Neuronal stem cell (in vitro differentiated cells): ENCODE measurements around the gene MUC5B.

Source experiments
- DNase-seq: peaks from one replicate; pipeline ENCODE4 v3.0.0-alpha.2; 2013; ENCODE audit warnings: low spot score
- H2AFZ ChIP-seq: one replicate; pipeline ENCODE4 v1.6.1; 2013; ENCODE audit warnings: mild to moderate bottlenecking, low read length, inconsistent platforms
- H2AK5ac ChIP-seq: 2 replicates; pipeline ENCODE4 v1.6.1; 2013; ENCODE audit warnings: low read depth, mild to moderate bottlenecking, inconsistent platforms, low read length, moderate library complexity, mixed read lengths
- H2BK120ac ChIP-seq: 2 replicates; pipeline ENCODE4 v1.6.1; 2013; ENCODE audit warnings: low read depth, mild to moderate bottlenecking, inconsistent platforms, low read length, moderate library complexity, mixed read lengths
- H2BK12ac ChIP-seq: one replicate; pipeline ENCODE4 v1.6.1; 2013; ENCODE audit warnings: low read length, inconsistent platforms
- H2BK15ac ChIP-seq: 2 replicates; pipeline ENCODE4 v1.6.1; 2013; ENCODE audit warnings: mild to moderate bottlenecking, low read length, inconsistent platforms, mixed read lengths
- H2BK5ac ChIP-seq: one replicate; pipeline ENCODE4 v1.6.1; 2013; ENCODE audit warnings: inconsistent platforms, mild to moderate bottlenecking, low read length, moderate library complexity
- H3K14ac ChIP-seq: one replicate; pipeline ENCODE4 v1.6.1; 2013; ENCODE audit warnings: low read length, inconsistent platforms
- H3K18ac ChIP-seq: 2 replicates; pipeline ENCODE4 v1.6.1; 2013; ENCODE audit warnings: low read length, inconsistent platforms
- H3K23ac ChIP-seq: 2 replicates; pipeline ENCODE4 v1.6.1; 2013; ENCODE audit warnings: low read depth, mild to moderate bottlenecking, mixed read lengths, low read length, inconsistent platforms; ENCODE audit not compliant: poor library complexity
- H3K27ac ChIP-seq: replicated peaks from 3 replicates; pipeline ENCODE4 v1.5.1; 2013; ENCODE audit warnings: low read length, inconsistent platforms
- H3K27me3 ChIP-seq, 3 experiments: 2 replicates each; pipeline ENCODE4 v1.6.1; 2013; ENCODE audit warnings: low read length in 3 of 3, mild to moderate bottlenecking in 2 of 3, inconsistent platforms in 1 of 3, low read depth in 1 of 3, mixed read lengths in 1 of 3, moderate library complexity in 1 of 3; ENCODE audit not compliant: control insufficient read depth in 3 of 3, insufficient read depth in 3 of 3
- H3K36me3 ChIP-seq, 2 donors: replicated peaks in 1 of 2; 2 replicates each; pipeline ENCODE4 v1.6.1; 2013; ENCODE audit warnings: low read length in 2 of 2; ENCODE audit not compliant: control insufficient read depth in 2 of 2, insufficient read depth in 2 of 2
- H3K4ac ChIP-seq: 2 replicates; pipeline ENCODE4 v1.6.1; 2013; ENCODE audit warnings: inconsistent platforms, mild to moderate bottlenecking, low read length, moderate library complexity
- H3K4me1 ChIP-seq, 2 donors: 1 replicate in 1 of 2; 2 replicates in 1 of 2; pipeline ENCODE4 v1.6.1; 2013; ENCODE audit warnings: low read length in 2 of 2, low read depth in 1 of 2; ENCODE audit not compliant: control insufficient read depth in 2 of 2, insufficient read depth in 1 of 2
- H3K4me2 ChIP-seq: one replicate; pipeline ENCODE4 v1.6.1; 2013; ENCODE audit warnings: mild to moderate bottlenecking, low read length, inconsistent platforms; ENCODE audit not compliant: insufficient read depth, poor library complexity, severe bottlenecking
- H3K4me3 ChIP-seq, 2 donors: 2 replicates each; pipeline ENCODE4 v1.5.1; 2013; ENCODE audit warnings: low read length in 2 of 2, mild to moderate bottlenecking in 2 of 2, inconsistent platforms in 1 of 2, moderate library complexity in 1 of 2
- H3K79me1 ChIP-seq: one replicate; pipeline ENCODE4 v1.6.1; 2013; ENCODE audit warnings: low read depth, mild to moderate bottlenecking, inconsistent platforms, low read length, moderate library complexity
- H3K9ac ChIP-seq: one replicate; pipeline ENCODE4 v1.6.1; 2013; ENCODE audit warnings: mild to moderate bottlenecking, low read depth, low read length, inconsistent platforms; ENCODE audit not compliant: poor library complexity
- H3K9me3 ChIP-seq, 2 donors: replicated peaks in 1 of 2; 2 replicates each; pipeline versions ENCODE3 to v1.6.1; 2013; ENCODE audit warnings: low read length in 2 of 2, mild to moderate bottlenecking in 2 of 2, inconsistent platforms in 1 of 2, low read depth in 1 of 2, mixed read lengths in 1 of 2, moderate library complexity in 1 of 2; ENCODE audit not compliant: control insufficient read depth in 2 of 2, insufficient read depth in 1 of 2
- H4K8ac ChIP-seq: one replicate; pipeline ENCODE4 v1.6.1; 2013; ENCODE audit warnings: low read depth, mild to moderate bottlenecking, inconsistent platforms, low read length, moderate library complexity
- H4K91ac ChIP-seq: one replicate; pipeline ENCODE4 v1.6.1; 2013; ENCODE audit warnings: low read length, low read depth, mild to moderate bottlenecking, inconsistent platforms; ENCODE audit not compliant: poor library complexity
- WGBS, 2 donors: extraction: QIAGEN DNeasy Blood & Tissue Kit; methylation state at CpG; one replicate each; pipeline ENCODE4 v1.1.7; 2013; ENCODE audit warnings: missing lambda C conversion rate in 2 of 2, mixed read lengths in 1 of 2; ENCODE audit not compliant: insufficient read length in 2 of 2, insufficient replicate concordance in 1 of 2; ENCODE audit errors: extremely low coverage in 2 of 2; 5-methylcytosine and 5-hydroxymethylcytosine counted together

The MUC5B gene

DNA sequence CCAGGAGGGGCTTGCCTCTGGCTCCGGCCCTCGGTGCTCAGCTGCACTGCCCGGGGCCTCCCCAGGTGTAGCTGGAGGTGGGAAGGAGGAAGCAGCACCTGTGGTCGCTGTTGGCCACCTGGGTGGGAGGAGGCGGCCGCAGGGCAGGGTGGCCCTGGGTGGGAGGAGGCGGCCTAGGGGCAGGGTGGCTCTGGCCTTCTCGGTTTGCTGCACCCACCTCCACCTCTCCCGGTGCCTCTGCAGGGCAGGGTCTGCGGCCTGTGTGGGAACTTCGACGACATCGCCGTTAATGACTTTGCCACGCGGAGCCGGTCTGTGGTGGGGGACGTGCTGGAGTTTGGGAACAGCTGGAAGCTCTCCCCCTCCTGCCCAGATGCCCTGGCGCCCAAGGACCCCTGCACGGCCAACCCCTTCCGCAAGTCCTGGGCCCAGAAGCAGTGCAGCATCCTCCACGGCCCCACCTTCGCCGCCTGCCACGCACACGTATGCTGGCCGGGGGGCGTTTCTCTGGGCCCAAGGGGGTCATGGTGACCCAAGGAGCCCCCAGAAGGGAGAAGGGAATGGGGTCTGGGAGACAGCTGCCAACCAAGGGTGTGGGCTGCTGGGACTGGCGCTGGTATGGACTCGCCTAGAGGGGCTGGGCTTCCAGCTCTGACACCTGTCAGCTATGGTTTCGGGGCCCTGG, 44.5 kb upstream of the MUC5B start:
- H2BK12ac ChIP-seq = no peak overlapping the region
- no peaks in the 10 kb centered on the region for H3K27me3 ChIP-seq
- no peak overlapping the region for H2BK15ac ChIP-seq
- no peak overlapping the region for H4K8ac ChIP-seq
- H2AK5ac ChIP-seq = no peak overlapping the region
- H2BK120ac ChIP-seq = no peak overlapping the region
- no peak overlapping the region for H3K27ac ChIP-seq
- H3K18ac ChIP-seq = peak overlapping the region; percentile 57
- no peak overlapping the region for H3K23ac ChIP-seq
- no peaks in the 10 kb centered on the region for H3K79me1 ChIP-seq
- no peak overlapping the region for H3K9ac ChIP-seq
- no peak overlapping the region for H2AFZ ChIP-seq
- no peaks in the 10 kb centered on the region for H3K36me3 ChIP-seq
- WGBS, 2 donors = no CpG with 5 or more reads among the region's 31 CpGs
- H3K4me1 ChIP-seq = no peaks in the 10 kb centered on the region
- H3K4me2 ChIP-seq = no peak overlapping the region
- H2BK5ac ChIP-seq = no peak overlapping the region
- no peak overlapping the region for H3K4me3 ChIP-seq
- DNase-seq = no peak
- H4K91ac ChIP-seq = no peak overlapping the region
- peak overlapping the region; percentile 56 for H3K14ac ChIP-seq
- no peak overlapping the region for H3K4ac ChIP-seq
- H3K9me3 ChIP-seq = peaks cover 0 to 27% of the 10 kb centered on the region in 2 donors

DNA sequence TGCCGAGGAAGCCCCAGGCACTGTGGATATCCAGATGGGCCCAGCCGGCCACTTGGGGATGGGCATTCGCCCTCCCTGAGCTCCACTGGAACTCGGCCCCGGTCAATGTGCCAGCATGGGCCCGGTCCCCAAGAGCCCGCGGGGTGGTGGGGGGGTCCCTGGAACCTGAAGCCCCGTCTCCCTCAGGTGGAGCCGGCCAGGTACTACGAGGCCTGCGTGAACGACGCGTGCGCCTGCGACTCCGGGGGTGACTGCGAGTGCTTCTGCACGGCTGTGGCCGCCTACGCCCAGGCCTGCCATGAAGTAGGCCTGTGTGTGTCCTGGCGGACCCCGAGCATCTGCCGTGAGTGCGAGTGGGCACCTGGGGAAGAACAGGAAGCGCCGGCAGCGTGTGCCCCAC, 44.0 kb upstream of the MUC5B start:
- Histone ChIP-seq H3K4ac (no peak overlapping the region), H2AK5ac (no peak overlapping the region), H2BK120ac (no peak overlapping the region), H4K91ac (no peak overlapping the region), H2BK12ac (no peak overlapping the region), H3K4me1 (no peaks in the 10 kb centered on the region), H3K79me1 (no peaks in the 10 kb centered on the region), H2BK15ac (no peak overlapping the region), H3K9ac (no peak overlapping the region), H4K8ac (no peak overlapping the region), H3K18ac (peak overlapping the region; percentile 64), H3K27ac (no peak overlapping the region), H2BK5ac (no peak overlapping the region), H3K27me3 (no peaks in the 10 kb centered on the region), H3K9me3 (peaks cover 0 to 27% of the 10 kb centered on the region in 2 donors), H2AFZ (no peak overlapping the region), H3K14ac (no peak overlapping the region), H3K4me3 (no peak overlapping the region), H3K23ac (no peak overlapping the region), H3K36me3 (no peaks in the 10 kb centered on the region), H3K4me2 (no peak overlapping the region)
- no CpG with 5 or more reads among the region's 29 CpGs for WGBS, 2 donors
- DNase-seq = no peak

DNA sequence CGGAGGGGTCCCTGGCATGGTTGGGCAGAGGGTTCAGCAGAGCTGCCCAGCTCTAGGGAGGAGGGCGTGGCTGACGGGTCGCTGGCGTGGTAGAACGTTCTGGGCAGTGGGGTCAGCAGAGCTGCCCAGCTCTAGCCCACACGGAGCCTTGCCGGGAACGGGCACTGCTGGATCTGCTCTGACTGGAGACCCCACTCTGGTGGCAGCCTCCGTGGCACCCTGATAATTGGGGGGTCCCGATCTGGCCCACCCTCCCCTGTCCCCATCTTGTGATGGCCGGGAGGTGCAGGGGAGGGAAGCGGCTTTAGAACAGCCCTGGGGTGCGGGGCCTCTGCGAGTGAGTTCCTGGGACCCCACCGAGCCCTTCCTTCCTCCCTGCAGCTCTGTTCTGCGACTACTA, 43.2 kb upstream of the MUC5B start:
- no peak overlapping the region for H3K4me3 ChIP-seq
- no peak overlapping the region for H3K27ac ChIP-seq
- H2BK120ac ChIP-seq = no peak overlapping the region
- no peak for DNase-seq
- no peaks in the 10 kb centered on the region for H3K79me1 ChIP-seq
- no peak overlapping the region for H2BK12ac ChIP-seq
- H3K9ac ChIP-seq = no peak overlapping the region
- no peak overlapping the region for H2BK5ac ChIP-seq
- no peaks in the 10 kb centered on the region for H3K27me3 ChIP-seq
- H2AK5ac ChIP-seq = no peak overlapping the region
- no peak overlapping the region for H3K14ac ChIP-seq
- peak overlapping the region; percentile 48 for H3K18ac ChIP-seq
- H3K23ac ChIP-seq = no peak overlapping the region
- H3K36me3 ChIP-seq = no peaks in the 10 kb centered on the region
- H2AFZ ChIP-seq = no peak overlapping the region
- peaks cover 0 to 24% of the 10 kb centered on the region in 2 donors for H3K9me3 ChIP-seq
- H3K4me2 ChIP-seq = no peak overlapping the region
- H3K4me1 ChIP-seq = no peaks in the 10 kb centered on the region
- H2BK15ac ChIP-seq = no peak overlapping the region
- no peak overlapping the region for H4K91ac ChIP-seq
- no CpG with 5 or more reads among the region's 17 CpGs for WGBS, 2 donors
- H4K8ac ChIP-seq = no peak overlapping the region
- H3K4ac ChIP-seq = no peak overlapping the region

DNA sequence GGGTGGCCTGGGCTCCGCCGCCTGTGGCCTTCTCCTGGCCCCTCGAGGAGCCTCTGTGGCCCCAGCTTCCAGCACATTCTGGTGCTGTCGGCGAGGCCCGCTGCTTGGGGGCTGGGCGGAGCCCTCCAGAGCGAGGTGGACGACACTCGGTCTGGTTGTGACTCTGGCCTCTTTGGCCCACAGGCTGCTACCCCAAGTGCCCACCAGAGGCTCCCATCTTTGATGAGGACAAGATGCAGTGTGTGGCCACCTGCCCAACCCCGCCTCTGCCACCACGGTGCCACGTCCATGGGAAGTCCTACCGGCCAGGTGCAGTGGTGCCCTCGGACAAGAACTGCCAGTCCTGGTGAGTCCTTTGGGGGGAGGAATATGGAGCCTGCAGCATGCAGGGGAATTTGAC, 42.7 kb upstream of the MUC5B start:
- Histone ChIP-seq H4K91ac (no peak overlapping the region), H3K9me3 (peaks cover 0 to 21% of the 10 kb centered on the region in 2 donors), H2AFZ (no peak overlapping the region), H3K36me3 (no peaks in the 10 kb centered on the region), H3K4me1 (no peaks in the 10 kb centered on the region), H3K27ac (no peak overlapping the region), H3K4me3 (no peak overlapping the region), H2BK120ac (no peak overlapping the region), H3K23ac (no peak overlapping the region), H3K4me2 (no peak overlapping the region), H2BK5ac (no peak overlapping the region), H2AK5ac (no peak overlapping the region), H3K9ac (no peak overlapping the region), H3K14ac (peak overlapping the region; percentile 8), H2BK12ac (no peak overlapping the region), H3K4ac (no peak overlapping the region), H2BK15ac (no peak overlapping the region), H4K8ac (no peak overlapping the region), H3K18ac (no peak overlapping the region), H3K27me3 (no peaks in the 10 kb centered on the region), H3K79me1 (no peaks in the 10 kb centered on the region)
- WGBS, 2 donors = no CpG with 5 or more reads among the region's 15 CpGs
- DNase-seq = no peak
